Prostate gland (tissue), 2 donors: ENCODE results near the gene GMDS.

Source experiments
- CTCF ChIP-seq, 4 experiments: fragments of 200-600 bp in 2 of 4; fragments of 450-650 bp in 2 of 4; sonication (generic) in 2 of 4; IDR thresholded peaks; 1 replicate in 3 of 4; 2 replicates in 1 of 4; pipeline ENCODE4 v1.5.1; 2016 to 2019; ENCODE audit warnings: antibody characterized with exemption in 4 of 4, mild to moderate bottlenecking in 2 of 4, moderate library complexity in 2 of 4
- POLR2A ChIP-seq: fragments of 450-650 bp; IDR thresholded peaks from one replicate; pipeline ENCODE4 v1.6.1; 2016; ENCODE audit warnings: antibody characterized with exemption, mild to moderate bottlenecking
- POLR2AphosphoS5 ChIP-seq: sonication (generic); formaldehyde crosslinking; IDR thresholded peaks from one replicate; pipeline ENCODE4 v1.6.1; 2017; ENCODE audit warnings: antibody characterized with exemption

- TF ChIP-seq CTCF (IDR thresholded peaks at IDR 0.05) (no peak), POLR2A (no peak), POLR2AphosphoS5 (no peak)
Measured at GRCh38 chr6:1708820-1709219, 536.6 kb downstream of the GMDS start.
